ENCODE results near the gene ZNF627. TPM values are rescaled to one million over a fixed set of nuclear protein-coding genes. Genes with fewer than 3 reads are reported as not detected.

The ZNF627 gene
- total and polyA plus RNA-seq, 4 donors = 4.8 to 30.6 (median 8.8) TPM

DNA sequence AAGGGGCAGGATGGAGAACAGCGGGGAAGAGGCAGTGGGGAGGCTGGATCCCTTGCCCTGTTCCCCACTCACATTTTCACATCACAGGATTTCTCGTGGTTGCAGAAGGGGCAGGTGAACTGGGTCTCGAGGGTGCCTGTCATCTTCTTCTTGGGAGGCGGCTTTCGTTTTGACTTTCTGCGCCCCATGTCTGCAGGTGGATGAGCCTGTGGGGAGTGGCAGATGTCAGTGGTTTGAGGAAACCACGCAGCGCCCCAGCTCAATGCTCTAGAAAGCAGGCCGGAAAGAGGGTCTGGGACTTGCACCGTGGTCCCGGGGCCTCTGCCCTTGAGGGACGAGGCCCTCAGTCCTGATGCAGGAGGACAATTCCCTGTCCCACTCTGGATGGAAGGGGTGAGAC lies 43.1 kb upstream of the ZNF627 start:
- H3K9me3 ChIP-seq (ENCODE audit: control insufficient read depth in 4 of 4, insufficient read depth in 3 of 4, low read length in 3 of 4) = no peaks in the 10 kb centered on the region
- H3K27me3 ChIP-seq (ENCODE audit: control insufficient read depth in 3 of 3, insufficient read depth in 3 of 3, low read length in 2 of 3) = no peaks in the 10 kb centered on the region
- no peak overlapping the region for H3K9ac ChIP-seq (ENCODE audit: insufficient read depth in 1 of 2, low read length in 2 of 2)
- 90 to 96% methylated on average over 12 of the region's 12 CpGs for WGBS, 2 donors
- H3K27ac ChIP-seq (ENCODE audit: low read depth in 1 of 2, low read length in 1 of 2) = no peak overlapping the region
- DNase-seq (no peak), ATAC-seq (ENCODE audit: insufficient read depth, low FRiP score) (no peak)
- TF ChIP-seq CTCF (IDR thresholded peaks at IDR 0.05; ENCODE audit: control extremely low read depth, extremely low read depth) = no peak
- no peak overlapping the region for H3K4me3 ChIP-seq
- peaks cover 3 to 9% (median 7%) of the 10 kb centered on the region in 5 donors for H3K4me1 ChIP-seq (ENCODE audit: control insufficient read depth in 5 of 5, insufficient read depth in 5 of 5, low read length in 5 of 5)
- H3K36me3 ChIP-seq (ENCODE audit: control insufficient read depth in 4 of 4, insufficient read depth in 4 of 4, low read length in 4 of 4) = peaks cover 0 to 36% (median 13%) of the 10 kb centered on the region in 4 donors

DNA sequence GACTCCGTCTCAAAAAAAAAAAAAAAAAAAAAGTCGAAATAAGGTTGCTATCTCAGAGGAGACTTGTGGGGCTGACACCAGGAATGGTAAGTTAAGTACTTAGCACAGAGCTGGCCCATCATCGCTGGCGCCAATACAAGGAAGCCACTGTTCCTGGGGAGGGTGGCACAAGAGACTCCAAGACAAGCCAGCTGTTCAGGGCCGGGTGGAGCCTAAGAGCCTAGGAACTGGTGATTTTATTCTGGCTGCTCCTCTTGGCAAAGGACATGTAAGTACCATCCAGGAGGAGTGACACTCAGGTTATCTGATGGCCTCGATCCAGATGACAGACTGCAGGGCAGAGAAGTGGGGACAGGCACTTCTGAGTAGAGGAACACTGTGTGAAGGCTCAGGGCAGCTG lies 42.0 kb upstream of the ZNF627 start:
- WGBS, 2 donors = 86 to 88% methylated on average over 6 of the region's 6 CpGs
- H3K4me3 ChIP-seq = no peak overlapping the region
- no peak for TF ChIP-seq CTCF (IDR thresholded peaks at IDR 0.05; ENCODE audit: control extremely low read depth, extremely low read depth)
- H3K4me1 ChIP-seq (ENCODE audit: control insufficient read depth in 5 of 5, insufficient read depth in 5 of 5, low read length in 5 of 5) = peaks cover 3 to 14% (median 7%) of the 10 kb centered on the region in 5 donors
- H3K27ac ChIP-seq (ENCODE audit: low read depth in 1 of 2, low read length in 1 of 2) = no peak overlapping the region
- DNase-seq (no peak), ATAC-seq (ENCODE audit: insufficient read depth, low FRiP score) (no peak)
- H3K9me3 ChIP-seq (ENCODE audit: control insufficient read depth in 4 of 4, insufficient read depth in 3 of 4, low read length in 3 of 4) = no peaks in the 10 kb centered on the region
- H3K36me3 ChIP-seq (ENCODE audit: control insufficient read depth in 4 of 4, insufficient read depth in 4 of 4, low read length in 4 of 4) = peaks cover 0 to 36% (median 13%) of the 10 kb centered on the region in 4 donors
- H3K9ac ChIP-seq (ENCODE audit: insufficient read depth in 1 of 2, low read length in 2 of 2) = no peak overlapping the region
- no peaks in the 10 kb centered on the region for H3K27me3 ChIP-seq (ENCODE audit: control insufficient read depth in 3 of 3, insufficient read depth in 3 of 3, low read length in 2 of 3)

GRCh38 chr19:11556634-11557420 lies 40.5 kb upstream of the ZNF627 start:
- DNase-seq = no peak
- H3K4me1 ChIP-seq (ENCODE audit: control insufficient read depth in 5 of 5, insufficient read depth in 5 of 5, low read length in 5 of 5) = peaks cover 3 to 18% (median 7%) of the 10 kb centered on the region in 5 donors
- ATAC-seq (ENCODE audit: insufficient read depth, low FRiP score) = no peak
- no peak overlapping the region for H3K27ac ChIP-seq (ENCODE audit: low read depth in 1 of 2, low read length in 1 of 2)
- TF ChIP-seq CTCF (IDR thresholded peaks at IDR 0.05; ENCODE audit: control extremely low read depth, extremely low read depth) = no peak
- H3K27me3 ChIP-seq (ENCODE audit: control insufficient read depth in 3 of 3, insufficient read depth in 3 of 3, low read length in 2 of 3) = no peaks in the 10 kb centered on the region
- no peak overlapping the region for H3K4me3 ChIP-seq
- H3K9me3 ChIP-seq (ENCODE audit: control insufficient read depth in 4 of 4, insufficient read depth in 3 of 4, low read length in 3 of 4) = no peaks in the 10 kb centered on the region
- peaks cover 0 to 35% (median 12%) of the 10 kb centered on the region in 4 donors for H3K36me3 ChIP-seq (ENCODE audit: control insufficient read depth in 4 of 4, insufficient read depth in 4 of 4, low read length in 4 of 4)
- H3K9ac ChIP-seq (ENCODE audit: insufficient read depth in 1 of 2, low read length in 2 of 2) = no peak overlapping the region
- WGBS, 2 donors = 86 to 94% methylated on average over 4 of the region's 4 CpGs
